GM12801 (cell line): ENCODE results near the gene TBC1D22A.

ENCODE experiments used
- TF ChIP-seq, protein P1 (sequence below): IDR thresholded peaks from one replicate; pipeline ENCODE4 v1.5.1; 2011; ENCODE audit warnings: control low read depth; ENCODE audit not compliant: insufficient read length; ENCODE audit errors: extremely low read depth

TBC1D22A gene

DNA sequence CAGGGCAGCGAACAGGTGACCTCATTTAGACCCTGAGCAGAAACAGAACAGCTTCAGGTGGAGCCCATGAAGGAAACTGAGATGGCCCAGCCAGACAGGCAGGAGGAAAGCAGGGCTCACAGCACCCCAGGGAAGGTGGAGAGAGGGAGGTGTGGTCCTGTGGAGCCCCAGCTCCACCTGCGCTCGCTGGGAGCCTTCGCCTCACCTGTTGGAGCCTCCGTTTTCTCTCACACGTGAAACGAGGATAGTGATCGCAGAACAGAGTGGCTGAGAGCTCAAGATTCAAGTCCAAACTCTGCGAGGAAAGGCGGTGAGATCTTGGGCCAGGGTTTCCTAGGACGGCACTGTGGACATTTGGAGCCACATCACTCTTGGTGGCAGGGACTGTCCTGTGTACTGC, 15.8 kb upstream of the TBC1D22A start:
- TF ChIP-seq, protein P1, sequence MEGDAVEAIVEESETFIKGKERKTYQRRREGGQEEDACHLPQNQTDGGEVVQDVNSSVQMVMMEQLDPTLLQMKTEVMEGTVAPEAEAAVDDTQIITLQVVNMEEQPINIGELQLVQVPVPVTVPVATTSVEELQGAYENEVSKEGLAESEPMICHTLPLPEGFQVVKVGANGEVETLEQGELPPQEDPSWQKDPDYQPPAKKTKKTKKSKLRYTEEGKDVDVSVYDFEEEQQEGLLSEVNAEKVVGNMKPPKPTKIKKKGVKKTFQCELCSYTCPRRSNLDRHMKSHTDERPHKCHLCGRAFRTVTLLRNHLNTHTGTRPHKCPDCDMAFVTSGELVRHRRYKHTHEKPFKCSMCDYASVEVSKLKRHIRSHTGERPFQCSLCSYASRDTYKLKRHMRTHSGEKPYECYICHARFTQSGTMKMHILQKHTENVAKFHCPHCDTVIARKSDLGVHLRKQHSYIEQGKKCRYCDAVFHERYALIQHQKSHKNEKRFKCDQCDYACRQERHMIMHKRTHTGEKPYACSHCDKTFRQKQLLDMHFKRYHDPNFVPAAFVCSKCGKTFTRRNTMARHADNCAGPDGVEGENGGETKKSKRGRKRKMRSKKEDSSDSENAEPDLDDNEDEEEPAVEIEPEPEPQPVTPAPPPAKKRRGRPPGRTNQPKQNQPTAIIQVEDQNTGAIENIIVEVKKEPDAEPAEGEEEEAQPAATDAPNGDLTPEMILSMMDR = no peak

DNA sequence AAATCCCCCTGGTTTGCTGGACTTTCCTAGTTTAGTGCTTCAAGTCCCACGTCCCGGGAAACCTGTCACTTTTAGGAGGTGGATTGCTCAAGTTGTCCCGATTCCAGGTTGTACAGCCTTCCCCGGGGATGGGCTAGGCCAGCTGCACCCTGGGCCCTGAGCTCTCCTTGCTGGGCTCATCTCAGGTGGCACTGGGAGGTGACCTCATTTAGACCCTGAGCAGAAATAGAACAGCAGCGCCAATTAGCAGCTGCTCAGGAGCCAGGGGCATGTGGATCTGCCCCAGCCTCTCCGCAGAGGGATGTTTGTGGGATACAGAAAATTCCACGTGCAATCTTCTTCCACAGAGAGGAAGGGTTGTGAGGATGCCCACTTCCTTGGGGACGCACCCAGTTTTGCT, 14.8 kb upstream of the TBC1D22A start:
- TF ChIP-seq, protein P1 = no peak

DNA sequence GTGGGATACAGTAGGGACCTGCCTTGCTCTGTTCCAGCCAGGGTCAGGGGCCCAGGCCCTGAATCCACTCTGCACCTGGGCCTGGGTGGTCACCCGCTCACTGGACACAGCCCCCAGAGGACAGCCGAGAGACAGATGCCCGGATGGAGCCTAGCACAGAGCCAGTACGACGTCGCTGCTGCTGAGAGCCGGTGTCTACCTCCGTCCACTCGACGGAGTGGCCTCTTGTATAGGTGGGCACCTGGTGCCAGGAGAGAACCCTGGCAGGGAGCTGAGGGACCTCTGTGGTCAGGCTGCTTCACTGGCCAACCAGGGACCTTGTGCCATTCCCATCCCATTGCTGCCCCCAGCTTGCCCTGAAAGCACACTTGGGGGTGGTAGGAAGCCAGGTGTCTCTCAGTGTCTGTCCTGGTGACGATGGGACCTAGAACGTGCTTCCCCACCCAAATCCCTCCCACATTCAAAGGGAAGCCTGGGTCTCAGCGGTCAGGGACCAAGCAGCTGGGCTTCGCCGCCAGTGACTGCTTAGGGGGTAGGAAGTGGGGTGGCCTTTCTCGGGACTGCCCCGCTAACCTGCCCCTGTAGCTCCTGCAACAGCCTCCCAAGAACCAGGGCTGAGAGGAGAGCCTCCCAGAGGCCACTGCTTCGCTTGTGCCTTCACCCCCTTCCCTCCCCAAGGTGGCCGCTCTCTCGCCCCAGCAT, 14.1 kb upstream of the TBC1D22A start:
- TF ChIP-seq, protein P1 = no peak

DNA sequence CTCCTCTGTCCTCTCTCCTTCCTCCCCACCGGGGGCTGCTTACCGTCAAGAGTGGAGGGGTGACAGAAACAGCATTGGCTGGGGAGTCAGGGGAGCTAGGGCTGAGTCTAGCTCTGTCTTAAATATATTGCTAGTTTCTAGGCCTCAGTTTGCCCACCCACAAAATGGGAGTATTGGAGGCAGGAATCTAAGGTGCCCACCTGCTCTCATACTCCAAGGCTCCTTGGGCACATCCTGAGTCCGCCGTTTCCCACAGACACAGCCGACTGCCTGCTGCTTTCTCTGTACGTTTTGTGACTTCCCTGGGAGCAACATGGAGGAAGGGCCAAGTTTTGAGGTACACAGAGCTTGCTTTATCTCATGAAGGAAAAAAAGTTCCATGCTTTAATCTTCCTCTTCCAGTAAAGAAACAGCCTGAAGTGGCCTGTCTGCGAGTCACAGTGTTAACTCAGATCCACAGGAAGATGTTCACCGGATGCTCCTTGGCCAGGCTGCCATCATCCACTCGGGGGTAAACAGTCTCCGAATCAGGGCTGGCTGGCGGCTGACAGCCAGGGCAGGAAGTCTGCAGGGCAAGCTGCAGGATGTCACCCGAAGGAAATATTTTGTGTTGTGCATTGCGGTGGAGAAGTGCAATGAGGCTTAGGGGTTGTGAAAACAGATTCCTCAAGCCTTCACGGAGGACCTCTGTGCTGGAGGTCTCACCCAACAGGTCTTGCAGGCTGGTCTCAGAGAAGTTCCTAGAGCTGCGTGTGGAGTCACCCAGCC, 13.4 kb upstream of the TBC1D22A start:
- TF ChIP-seq, protein P1 = no peak

DNA sequence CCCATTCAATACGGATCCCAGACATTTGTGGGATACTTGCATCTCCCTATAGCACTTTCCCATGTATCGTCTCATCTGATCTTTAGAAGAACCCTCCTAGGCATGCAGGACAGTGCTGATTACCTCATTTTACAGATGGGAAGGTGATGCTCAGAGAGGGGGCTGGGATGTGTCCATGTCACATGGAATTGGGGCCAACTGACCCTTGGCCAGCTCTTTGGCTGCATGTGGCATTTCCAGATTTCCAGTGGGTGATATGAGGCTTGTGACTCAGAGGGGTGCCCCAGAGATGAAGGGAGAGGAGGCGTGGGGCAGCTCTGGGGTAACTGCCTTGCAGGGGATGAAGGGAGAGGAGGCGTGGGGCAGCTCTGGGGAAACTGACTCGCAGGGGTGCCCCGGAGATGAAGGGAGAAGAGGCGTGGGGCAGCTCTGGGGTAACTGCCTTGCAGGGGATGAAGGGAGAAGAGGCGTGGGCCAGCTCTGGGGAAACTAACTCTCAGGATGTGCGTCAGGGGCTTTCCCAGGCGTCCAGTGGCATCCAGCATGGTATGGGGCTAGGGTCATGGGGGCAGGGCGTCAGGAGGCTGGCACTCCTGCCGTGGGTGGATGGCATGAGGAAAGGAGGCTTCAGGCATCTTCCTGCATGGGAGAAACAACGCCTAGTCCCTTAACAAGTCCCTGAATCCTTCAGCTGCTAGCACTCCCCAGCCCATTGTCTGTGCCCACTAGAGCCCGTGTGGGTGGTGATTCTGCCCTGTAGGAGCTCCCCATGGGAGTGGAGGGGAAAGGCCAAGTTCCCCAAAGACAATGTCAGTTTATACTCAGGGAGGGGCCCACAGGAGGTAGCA, 12.5 kb upstream of the TBC1D22A start:
- TF ChIP-seq, protein P1 = no peak

DNA sequence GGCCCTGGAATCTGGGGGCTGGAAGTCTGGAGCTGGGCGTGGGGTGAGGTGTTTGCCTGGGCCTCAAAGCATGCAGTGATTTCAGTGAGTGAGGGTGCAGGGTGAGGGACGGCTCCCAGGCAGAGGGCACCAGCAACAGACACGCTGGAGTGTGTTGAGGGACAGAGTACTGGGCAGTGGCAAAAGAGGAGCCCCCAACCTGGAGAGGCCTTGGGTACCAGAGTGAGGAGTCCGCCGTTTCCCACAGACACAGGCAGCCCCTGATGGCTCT, 12.0 kb upstream of the TBC1D22A start:
- TF ChIP-seq, protein P1 = no peak

DNA sequence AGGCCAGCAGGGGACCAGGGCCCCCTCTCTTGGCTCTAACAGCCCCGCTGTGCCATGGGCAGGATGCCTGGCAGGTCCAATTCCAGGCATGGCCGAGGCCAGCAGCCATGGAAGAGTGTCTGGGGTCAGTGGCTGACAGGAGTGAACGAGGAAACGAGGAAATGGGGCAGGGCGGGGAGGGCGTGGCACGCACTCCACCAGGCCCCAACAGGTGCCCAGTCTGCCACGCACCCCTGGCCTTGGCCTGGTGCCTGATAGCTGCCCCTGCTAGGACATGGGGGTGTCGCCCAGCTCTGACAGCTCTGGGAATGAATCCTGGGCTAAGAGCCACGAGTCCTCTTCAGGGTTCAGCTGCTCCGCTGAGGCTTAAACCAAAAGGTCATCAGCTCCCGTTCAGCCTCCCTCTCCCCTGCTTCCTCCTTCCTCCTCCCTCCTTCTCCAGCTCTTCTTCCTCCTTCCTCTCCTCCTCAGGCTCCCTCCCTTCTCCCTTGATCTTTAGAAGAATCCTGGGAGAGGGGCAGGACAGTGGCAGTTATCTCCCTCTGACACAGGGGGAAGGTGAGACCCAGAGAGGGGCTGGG, 11.5 kb upstream of the TBC1D22A start:
- TF ChIP-seq, protein P1 = no peak
